NCI-H69 (cell line): ENCODE results near the gene FAM25C.
"Not testable (repeated sequence)": the region's sequence is repeated elsewhere in the genome, so short reads cannot be mapped to it uniquely, and the experiment has no call there.

ENCODE experiments used
- DNase-seq: peaks from one replicate; lab custom pipeline; 2025; lab: John Stamatoyannopoulos, UW

FAM25C gene

GRCh38 chr10:47999691-48000090 lies at the start of gene FAM25C:
FAM25C (minus strand) TSS chr10:47999791; CDS start chr10:47999765, 26 bp downstream.
- DNase-seq: not testable (repeated sequence)

GRCh38 chr10:48044557-48044956 lies 45.0 kb upstream of the FAM25C start:
- not testable (repeated sequence) for DNase-seq

GRCh38 chr10:48031390-48031789 lies 31.8 kb upstream of the FAM25C start:
- not testable (repeated sequence) for DNase-seq

GRCh38 chr10:48002306-48002705 lies 2.7 kb upstream of the FAM25C start:
- DNase-seq: not testable (repeated sequence)

- not testable (repeated sequence) for DNase-seq
Measured at GRCh38 chr10:47994045-47994444, 5.5 kb downstream of the FAM25C start.

GRCh38 chr10:47992560-47992959 lies 7.0 kb downstream of the FAM25C start:
- not testable (repeated sequence) for DNase-seq

- not testable (repeated sequence) for DNase-seq
Measured at GRCh38 chr10:47991706-47992105, 7.9 kb downstream of the FAM25C start.

- not testable (repeated sequence) for DNase-seq
Measured at GRCh38 chr10:47990097-47990496, 9.5 kb downstream of the FAM25C start.

- DNase-seq: not testable (repeated sequence)
Measured at GRCh38 chr10:47989542-47989950, 10.0 kb downstream of the FAM25C start.

- DNase-seq: not testable (repeated sequence)
Measured at GRCh38 chr10:47988718-47989541, 10.7 kb downstream of the FAM25C start.

- not testable (repeated sequence) for DNase-seq
Measured at GRCh38 chr10:47987952-47988351, 11.6 kb downstream of the FAM25C start.

GRCh38 chr10:47986413-47987230 lies 13.0 kb downstream of the FAM25C start:
- not testable (repeated sequence) for DNase-seq

- DNase-seq: not testable (repeated sequence)
Measured at GRCh38 chr10:47975409-47975808, 24.2 kb downstream of the FAM25C start.

GRCh38 chr10:47973131-47973530 lies 26.5 kb downstream of the FAM25C start:
- not testable (repeated sequence) for DNase-seq

GRCh38 chr10:47972077-47972476 lies 27.5 kb downstream of the FAM25C start:
- not testable (repeated sequence) for DNase-seq

GRCh38 chr10:47971598-47971997 lies 28.0 kb downstream of the FAM25C start:
- DNase-seq: not testable (repeated sequence)

GRCh38 chr10:47970047-47970446 lies 29.5 kb downstream of the FAM25C start:
- DNase-seq: not testable (repeated sequence)

- not testable (repeated sequence) for DNase-seq
Measured at GRCh38 chr10:47968988-47969387, 30.6 kb downstream of the FAM25C start.

GRCh38 chr10:47964280-47965063 lies 35.1 kb downstream of the FAM25C start:
- not testable (repeated sequence) for DNase-seq

GRCh38 chr10:47962785-47963184 lies 36.8 kb downstream of the FAM25C start:
- DNase-seq: not testable (repeated sequence)

GRCh38 chr10:47960699-47961098 lies 38.9 kb downstream of the FAM25C start:
- not testable (repeated sequence) for DNase-seq

- not testable (repeated sequence) for DNase-seq
Measured at GRCh38 chr10:47959677-47960076, 39.9 kb downstream of the FAM25C start.
